Coronary artery (tissue), 2 donors: ENCODE results near the gene LRRC46.

Experiments
- DNase-seq: peaks from one replicate; pipeline ENCODE4 v3.0.0-alpha.2; 2017; ENCODE audit warnings: low spot score
- H3K27ac ChIP-seq, 2 donors: fragments of 200-600 bp; sonication (generic); one replicate each; pipeline ENCODE4 v1.5.1; 2016 to 2019
- H3K4me3 ChIP-seq: fragments of 200-600 bp; sonication (generic); 2 replicates; pipeline ENCODE4 v1.5.1; 2016; ENCODE audit warnings: mild to moderate bottlenecking, moderate library complexity
- CTCF ChIP-seq: fragments of 200-600 bp; sonication (generic); IDR thresholded peaks from one replicate; pipeline ENCODE4 v1.5.1; 2019; ENCODE audit warnings: antibody characterized with exemption

Gene LRRC46

GRCh38 chr17:47813512-47814031 lies 17.9 kb upstream of the LRRC46 start:
- no peak for TF ChIP-seq CTCF
- Histone ChIP-seq H3K27ac (no peak overlapping the region), H3K4me3 (no peak overlapping the region)
- DNase-seq = no peak

GRCh38 chr17:47815106-47815918 lies 16.2 kb upstream of the LRRC46 start:
- no peak for TF ChIP-seq CTCF
- Histone ChIP-seq H3K27ac (no peak overlapping the region), H3K4me3 (no peak overlapping the region)
- no peak for DNase-seq

- Histone ChIP-seq H3K27ac (no peak overlapping the region), H3K4me3 (no peak overlapping the region)
- no peak for TF ChIP-seq CTCF
- no peak for DNase-seq
Observed at GRCh38 chr17:47816111-47816735, 15.2 kb upstream of the LRRC46 start.

GRCh38 chr17:47816947-47817346 lies 14.5 kb upstream of the LRRC46 start:
- no peak for TF ChIP-seq CTCF
- no peak for DNase-seq
- Histone ChIP-seq H3K4me3 (no peak overlapping the region), H3K27ac (no peak overlapping the region)

GRCh38 chr17:47818002-47818695 lies 13.3 kb upstream of the LRRC46 start:
- no peak for DNase-seq
- no peak for TF ChIP-seq CTCF
- H3K4me3 ChIP-seq = no peak overlapping the region
- no peak overlapping the region for H3K27ac ChIP-seq

GRCh38 chr17:47819475-47819874 lies 12.0 kb upstream of the LRRC46 start:
- no peak overlapping the region for H3K27ac ChIP-seq
- DNase-seq = no peak
- no peak for TF ChIP-seq CTCF
- no peak overlapping the region for H3K4me3 ChIP-seq
